GM12892 (cell line): ENCODE data around the gene TLE1.

Source experiments
- POLR2A ChIP-seq: IDR thresholded peaks from 2 replicates; pipeline ENCODE4 v1.6.1; 2011; ENCODE audit warnings: low read depth, low read length, control low read depth
- POLR2AphosphoS5 ChIP-seq: IDR thresholded peaks from 2 replicates; pipeline ENCODE4 v1.6.1; 2011; ENCODE audit warnings: low read depth, low read length, control low read depth

GRCh38 chr9:81614335-81614734 lies 75.0 kb downstream of the TLE1 start:
- no peak for TF ChIP-seq POLR2A
- TF ChIP-seq POLR2AphosphoS5 = no peak
